Ishikawa (cell line): Measurements from ENCODE around the gene AUTS2.

Experiments used
- CEBPB ChIP-seq: IDR thresholded peaks from 2 replicates; pipeline ENCODE4 v1.6.1; 2012
- CREB1 ChIP-seq: IDR thresholded peaks from 2 replicates; pipeline ENCODE4 v1.6.1; 2012; ENCODE audit warnings: low read depth
- EGR1 ChIP-seq: IDR thresholded peaks from 2 replicates; pipeline ENCODE4 v1.6.1; 2012
- EP300 ChIP-seq: IDR thresholded peaks from 2 replicates; pipeline ENCODE4 v1.6.1; 2012; ENCODE audit warnings: borderline replicate concordance
- FOXM1 ChIP-seq: IDR thresholded peaks from 2 replicates; pipeline ENCODE4 v1.6.1; 2012; ENCODE audit warnings: low read depth, borderline replicate concordance
- MAX ChIP-seq: IDR thresholded peaks from 2 replicates; pipeline ENCODE4 v1.6.1; 2012
- NFIC ChIP-seq: IDR thresholded peaks from 2 replicates; pipeline ENCODE4 v1.6.1; 2012
- RAD21 ChIP-seq: IDR thresholded peaks from 2 replicates; pipeline ENCODE4 v1.6.1; 2012; ENCODE audit warnings: low read depth
- REST ChIP-seq: IDR thresholded peaks from 2 replicates; pipeline ENCODE4 v1.6.1; 2012; ENCODE audit warnings: low read depth, mild to moderate bottlenecking
- TAF1 ChIP-seq: IDR thresholded peaks from 2 replicates; pipeline ENCODE4 v1.6.1; 2012; ENCODE audit warnings: low read depth, mild to moderate bottlenecking
- TCF12 ChIP-seq: IDR thresholded peaks from 2 replicates; pipeline ENCODE4 v1.6.1; 2012; ENCODE audit warnings: low read depth
- TEAD4 ChIP-seq: IDR thresholded peaks from 2 replicates; pipeline ENCODE4 v1.6.1; 2012
- USF1 ChIP-seq: IDR thresholded peaks from 2 replicates; pipeline ENCODE4 v1.6.1; 2012
- YY1 ChIP-seq: IDR thresholded peaks from 2 replicates; pipeline ENCODE4 v1.6.1; 2012; ENCODE audit warnings: low read depth
- ZBTB7A ChIP-seq: IDR thresholded peaks from 2 replicates; pipeline ENCODE4 v1.6.1; 2012; ENCODE audit warnings: low read depth

Gene AUTS2

GRCh38 chr7:69773535-69774225 is 175.4 kb downstream of the AUTS2 start:
- TF ChIP-seq USF1 (no peak), TEAD4 (no peak), RAD21 (no peak), EGR1 (no peak), EP300 (no peak), REST (no peak), TAF1 (no peak), TCF12 (no peak), ZBTB7A (no peak)

- TF ChIP-seq TEAD4 (no peak), USF1 (no peak), MAX (no peak), CREB1 (no peak), NFIC (no peak), TCF12 (no peak), FOXM1 (no peak), EP300 (no peak), CEBPB (no peak), REST (no peak), EGR1 (no peak), ZBTB7A (no peak), TAF1 (no peak), RAD21 (no peak), YY1 (no peak)
Observed at GRCh38 chr7:69775231-69775771, 177.0 kb downstream of the AUTS2 start.

GRCh38 chr7:69776611-69777010 is 178.3 kb downstream of the AUTS2 start:
- no peak for TF ChIP-seq MAX
- TF ChIP-seq CREB1 = no peak
- TF ChIP-seq TEAD4 = no peak
- no peak for TF ChIP-seq ZBTB7A
- no peak for TF ChIP-seq REST
- no peak for TF ChIP-seq YY1
- TF ChIP-seq TCF12 = no peak
- no peak for TF ChIP-seq RAD21
- no peak for TF ChIP-seq USF1
- TF ChIP-seq NFIC = no peak
- TF ChIP-seq EP300 = no peak
- no peak for TF ChIP-seq EGR1
- no peak for TF ChIP-seq TAF1
- no peak for TF ChIP-seq CEBPB

GRCh38 chr7:69778138-69778537 is 179.9 kb downstream of the AUTS2 start:
- TF ChIP-seq REST (no peak), YY1 (no peak), RAD21 (no peak), EP300 (no peak), TEAD4 (no peak), CEBPB (no peak), CREB1 (no peak), EGR1 (no peak), USF1 (no peak), TCF12 (no peak), TAF1 (no peak), FOXM1 (no peak), ZBTB7A (no peak), MAX (no peak), NFIC (no peak)
